ENCODE data around the gene HPCAL1. TPM values are rescaled to one million over a fixed set of nuclear protein-coding genes. Genes with fewer than 3 reads are reported as not detected.

The HPCAL1 gene
- total RNA-seq, 1 donor: 34.4 TPM

DNA sequence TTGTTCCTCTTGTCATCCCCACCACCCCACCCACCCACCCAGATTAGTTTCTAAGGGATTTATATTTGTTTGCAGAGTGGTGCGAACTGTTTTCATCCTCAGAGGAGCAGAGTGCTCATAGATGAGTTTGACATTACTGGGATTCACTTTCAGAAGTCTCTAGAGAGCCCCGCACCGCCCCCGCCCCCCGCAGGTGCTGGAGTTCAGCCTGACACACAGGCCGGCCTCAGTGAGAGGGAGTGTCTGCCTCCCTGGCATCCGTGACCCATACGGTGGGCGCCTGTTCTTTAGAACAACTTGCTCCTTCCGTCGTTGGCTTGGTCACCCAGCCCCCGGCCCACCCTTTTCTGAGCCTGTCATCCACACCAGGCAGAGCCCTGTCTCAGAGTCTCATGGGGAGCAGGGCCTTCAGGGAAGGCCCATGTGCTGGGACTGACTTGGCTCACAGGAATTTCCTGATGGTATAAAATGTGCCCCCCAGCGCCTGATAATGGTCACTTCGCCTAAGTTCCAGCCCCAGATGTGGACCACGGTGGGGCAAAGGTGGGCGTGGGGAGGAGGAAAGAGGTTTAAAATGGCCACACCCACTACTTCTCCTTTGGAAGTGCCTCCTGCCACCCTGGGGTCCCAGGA lies 44.3 kb downstream of the HPCAL1 start:
- no peak for DNase-seq (ENCODE audit: low read depth)
- no peak overlapping the region for H3K4me3 ChIP-seq (ENCODE audit: low read depth, low read length)
- TF ChIP-seq, protein P1, sequence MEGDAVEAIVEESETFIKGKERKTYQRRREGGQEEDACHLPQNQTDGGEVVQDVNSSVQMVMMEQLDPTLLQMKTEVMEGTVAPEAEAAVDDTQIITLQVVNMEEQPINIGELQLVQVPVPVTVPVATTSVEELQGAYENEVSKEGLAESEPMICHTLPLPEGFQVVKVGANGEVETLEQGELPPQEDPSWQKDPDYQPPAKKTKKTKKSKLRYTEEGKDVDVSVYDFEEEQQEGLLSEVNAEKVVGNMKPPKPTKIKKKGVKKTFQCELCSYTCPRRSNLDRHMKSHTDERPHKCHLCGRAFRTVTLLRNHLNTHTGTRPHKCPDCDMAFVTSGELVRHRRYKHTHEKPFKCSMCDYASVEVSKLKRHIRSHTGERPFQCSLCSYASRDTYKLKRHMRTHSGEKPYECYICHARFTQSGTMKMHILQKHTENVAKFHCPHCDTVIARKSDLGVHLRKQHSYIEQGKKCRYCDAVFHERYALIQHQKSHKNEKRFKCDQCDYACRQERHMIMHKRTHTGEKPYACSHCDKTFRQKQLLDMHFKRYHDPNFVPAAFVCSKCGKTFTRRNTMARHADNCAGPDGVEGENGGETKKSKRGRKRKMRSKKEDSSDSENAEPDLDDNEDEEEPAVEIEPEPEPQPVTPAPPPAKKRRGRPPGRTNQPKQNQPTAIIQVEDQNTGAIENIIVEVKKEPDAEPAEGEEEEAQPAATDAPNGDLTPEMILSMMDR (IDR thresholded peaks at IDR 0.05; ENCODE audit: insufficient read depth, low read length): no peak

DNA sequence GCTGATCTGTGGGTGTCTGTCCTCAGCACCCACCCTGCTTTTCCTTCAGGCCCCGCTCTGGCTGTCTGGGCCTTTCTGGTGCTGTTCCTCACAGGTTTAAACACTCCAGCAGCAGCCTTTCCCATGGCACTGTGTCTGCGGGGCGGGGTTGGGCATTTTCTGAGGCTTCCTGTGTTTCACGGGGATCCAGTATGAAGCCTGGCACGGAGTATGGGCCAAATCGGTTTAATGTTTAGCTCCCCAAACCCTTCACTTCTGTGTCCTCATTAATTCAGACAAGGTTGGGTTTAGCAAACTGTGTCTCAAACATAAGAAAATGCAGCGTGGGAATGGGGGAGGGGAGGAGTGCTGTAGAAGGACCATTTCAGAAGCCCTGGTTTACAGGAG lies 44.9 kb downstream of the HPCAL1 start:
- TF ChIP-seq, protein P1 (IDR thresholded peaks at IDR 0.05; ENCODE audit: insufficient read depth, low read length): no peak
- no peak overlapping the region for H3K4me3 ChIP-seq (ENCODE audit: low read depth, low read length)
- no peak for DNase-seq (ENCODE audit: low read depth)

GRCh38 chr2:10348891-10349290 lies 46.2 kb downstream of the HPCAL1 start:
- DNase-seq (ENCODE audit: low read depth): no peak
- TF ChIP-seq, protein P1 (IDR thresholded peaks at IDR 0.05; ENCODE audit: insufficient read depth, low read length): no peak
- no peak overlapping the region for H3K4me3 ChIP-seq (ENCODE audit: low read depth, low read length)

GRCh38 chr2:10350761-10351160 lies 48.1 kb downstream of the HPCAL1 start:
- no peak for DNase-seq (ENCODE audit: low read depth)
- TF ChIP-seq, protein P1 (IDR thresholded peaks at IDR 0.05; ENCODE audit: insufficient read depth, low read length): no peak
- H3K4me3 ChIP-seq (ENCODE audit: low read depth, low read length): no peak overlapping the region

- no peak for DNase-seq (ENCODE audit: low read depth)
- TF ChIP-seq, protein P1 (IDR thresholded peaks at IDR 0.05; ENCODE audit: insufficient read depth, low read length): no peak
- H3K4me3 ChIP-seq (ENCODE audit: low read depth, low read length): no peak overlapping the region
Observed at GRCh38 chr2:10352361-10352760, 49.7 kb downstream of the HPCAL1 start.

- TF ChIP-seq, protein P1 (IDR thresholded peaks at IDR 0.05; ENCODE audit: insufficient read depth, low read length): no peak
- DNase-seq (ENCODE audit: low read depth): no peak
- H3K4me3 ChIP-seq (ENCODE audit: low read depth, low read length): no peak overlapping the region
Observed at GRCh38 chr2:10352972-10353371, 50.3 kb downstream of the HPCAL1 start.

- TF ChIP-seq, protein P1 (IDR thresholded peaks at IDR 0.05; ENCODE audit: insufficient read depth, low read length): no peak
- DNase-seq (ENCODE audit: low read depth): no peak
Observed at GRCh38 chr2:10353931-10354330, 51.2 kb downstream of the HPCAL1 start.

More at GRCh38 chr2:10353931-10354330, 51.2 kb downstream of the HPCAL1 start:
- no peak overlapping the region for H3K4me3 ChIP-seq (ENCODE audit: low read depth, low read length)

All from fibroblast of the aortic adventitia (primary cell).